IPS-15b (cell line): ENCODE results near the gene DTNB.
A peak's percentile ranks its signal among the peaks of the same experiment; 100 is the strongest.

ENCODE experiments used
- H3K27me3 ChIP-seq: one replicate; pipeline ENCODE4 v1.6.1; 2013; ENCODE audit warnings: low read length; ENCODE audit not compliant: control insufficient read depth, insufficient read depth
- H3K36me3 ChIP-seq: one replicate; pipeline ENCODE4 v1.6.1; 2013; ENCODE audit warnings: low read length; ENCODE audit not compliant: control insufficient read depth, insufficient read depth
- H3K4me1 ChIP-seq: one replicate; pipeline ENCODE4 v1.6.1; 2013; ENCODE audit warnings: mild to moderate bottlenecking, low read length; ENCODE audit not compliant: control insufficient read depth, insufficient read depth
- H3K4me3 ChIP-seq: one replicate; pipeline ENCODE4 v1.5.1; 2013; ENCODE audit warnings: low read depth, low read length
- H3K9ac ChIP-seq: one replicate; pipeline ENCODE4 v1.6.1; 2013; ENCODE audit warnings: low read depth, mild to moderate bottlenecking, low read length
- H3K9me3 ChIP-seq: one replicate; pipeline ENCODE4 v1.6.1; 2013; ENCODE audit warnings: mild to moderate bottlenecking, low read length; ENCODE audit not compliant: control insufficient read depth, insufficient read depth

The DTNB gene

DNA sequence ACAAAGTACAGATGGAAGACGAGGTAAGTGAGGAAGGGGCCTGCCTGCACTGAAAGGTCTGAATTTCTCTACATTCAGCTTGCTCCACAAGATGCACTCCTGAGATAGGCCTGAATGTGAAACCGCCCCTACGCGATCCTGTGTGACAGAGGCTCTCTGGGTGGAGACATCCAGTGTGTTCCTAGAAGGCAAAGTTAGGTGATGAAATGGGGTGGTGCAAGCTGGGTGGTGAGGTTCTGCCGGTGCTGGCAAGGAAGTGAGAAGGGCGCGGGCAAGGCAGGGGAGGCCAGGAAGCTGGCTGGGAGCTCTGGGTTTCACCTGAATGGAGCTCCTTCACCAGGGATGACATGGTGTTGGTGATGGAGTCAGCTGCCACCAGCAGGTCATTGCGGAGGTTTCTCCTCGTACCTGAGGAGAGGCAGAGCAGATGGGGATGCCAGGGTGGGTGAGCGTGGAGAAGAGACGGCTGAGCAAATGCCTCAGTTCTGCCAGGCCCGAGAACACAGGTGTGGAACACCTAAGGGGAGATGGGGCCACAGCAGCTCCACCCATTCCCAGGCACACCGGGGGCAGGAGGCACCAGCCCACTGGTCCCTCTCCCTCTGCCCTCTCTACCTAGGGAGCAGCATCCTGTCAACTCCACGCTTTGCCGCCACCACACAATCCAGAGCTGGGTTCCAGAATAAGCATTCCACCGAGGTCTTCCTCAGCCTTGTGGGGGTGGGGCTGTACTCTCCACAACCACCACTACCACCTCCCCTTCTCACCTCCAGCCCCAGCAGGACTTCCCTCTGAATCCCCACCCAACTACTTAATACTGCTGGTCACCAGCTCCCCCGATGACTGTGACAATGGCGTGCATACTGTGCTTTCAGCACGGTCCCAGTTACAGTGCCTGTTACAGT lies 286.2 kb downstream of the DTNB start:
- Histone ChIP-seq H3K4me1 (no peaks in the 10 kb centered on the region), H3K9ac (no peak overlapping the region), H3K9me3 (no peaks in the 10 kb centered on the region), H3K36me3 (peaks cover 5% of the 10 kb centered on the region), H3K27me3 (no peaks in the 10 kb centered on the region), H3K4me3 (no peak overlapping the region)

DNA sequence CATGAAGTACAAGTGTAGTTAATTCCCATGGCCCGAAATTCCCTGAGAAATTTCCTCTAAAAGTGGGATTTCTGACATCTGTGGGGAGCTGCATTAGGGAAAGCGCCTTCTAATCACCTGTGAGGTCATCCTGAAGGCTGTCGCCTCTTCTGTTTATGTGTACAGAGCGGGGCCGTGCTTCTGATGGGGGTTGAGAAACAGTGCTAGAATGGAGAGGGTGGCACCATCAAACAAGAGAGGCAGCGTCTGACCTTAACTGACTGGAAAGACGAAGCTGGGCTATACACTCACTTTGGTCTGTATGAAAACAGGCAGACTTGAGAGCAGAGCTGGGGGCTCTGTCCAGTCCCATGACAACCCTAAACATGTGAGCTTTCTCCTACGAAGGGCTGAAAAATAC lies 287.5 kb downstream of the DTNB start:
- Histone ChIP-seq H3K9me3 (no peaks in the 10 kb centered on the region), H3K4me3 (no peak overlapping the region), H3K4me1 (no peaks in the 10 kb centered on the region), H3K9ac (no peak overlapping the region), H3K27me3 (no peaks in the 10 kb centered on the region), H3K36me3 (peaks cover 5% of the 10 kb centered on the region)

- Histone ChIP-seq H3K36me3 (peaks cover 5% of the 10 kb centered on the region), H3K4me1 (no peaks in the 10 kb centered on the region), H3K9me3 (no peaks in the 10 kb centered on the region), H3K9ac (no peak overlapping the region), H3K4me3 (no peak overlapping the region), H3K27me3 (no peaks in the 10 kb centered on the region)
These were observed 289.6 kb downstream of the DTNB start for GRCh38 chr2:25383806-25384205.

DNA sequence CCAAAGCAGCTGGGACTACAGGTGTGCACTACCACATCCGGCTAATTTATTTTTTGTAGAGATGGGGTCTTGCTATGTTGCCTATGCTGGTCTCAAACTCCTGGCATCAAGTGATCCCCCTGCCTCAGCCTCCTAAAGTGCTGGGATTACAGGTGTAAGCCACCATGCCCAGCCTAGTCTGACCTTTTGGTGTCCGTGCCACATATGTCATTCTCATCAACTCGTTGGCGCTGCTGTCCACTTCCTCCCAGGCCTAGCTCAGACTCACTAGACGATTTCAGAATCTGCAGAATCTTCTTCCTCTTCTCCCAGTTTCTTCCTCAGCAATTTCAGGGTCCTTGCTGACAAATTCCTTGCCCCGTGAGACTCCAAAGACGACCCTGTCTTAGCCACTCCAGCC lies 291.9 kb downstream of the DTNB start:
- Histone ChIP-seq H3K4me3 (no peak overlapping the region), H3K4me1 (peaks cover 7% of the 10 kb centered on the region), H3K27me3 (no peaks in the 10 kb centered on the region), H3K9me3 (no peaks in the 10 kb centered on the region), H3K36me3 (no peaks in the 10 kb centered on the region), H3K9ac (no peak overlapping the region)

DNA sequence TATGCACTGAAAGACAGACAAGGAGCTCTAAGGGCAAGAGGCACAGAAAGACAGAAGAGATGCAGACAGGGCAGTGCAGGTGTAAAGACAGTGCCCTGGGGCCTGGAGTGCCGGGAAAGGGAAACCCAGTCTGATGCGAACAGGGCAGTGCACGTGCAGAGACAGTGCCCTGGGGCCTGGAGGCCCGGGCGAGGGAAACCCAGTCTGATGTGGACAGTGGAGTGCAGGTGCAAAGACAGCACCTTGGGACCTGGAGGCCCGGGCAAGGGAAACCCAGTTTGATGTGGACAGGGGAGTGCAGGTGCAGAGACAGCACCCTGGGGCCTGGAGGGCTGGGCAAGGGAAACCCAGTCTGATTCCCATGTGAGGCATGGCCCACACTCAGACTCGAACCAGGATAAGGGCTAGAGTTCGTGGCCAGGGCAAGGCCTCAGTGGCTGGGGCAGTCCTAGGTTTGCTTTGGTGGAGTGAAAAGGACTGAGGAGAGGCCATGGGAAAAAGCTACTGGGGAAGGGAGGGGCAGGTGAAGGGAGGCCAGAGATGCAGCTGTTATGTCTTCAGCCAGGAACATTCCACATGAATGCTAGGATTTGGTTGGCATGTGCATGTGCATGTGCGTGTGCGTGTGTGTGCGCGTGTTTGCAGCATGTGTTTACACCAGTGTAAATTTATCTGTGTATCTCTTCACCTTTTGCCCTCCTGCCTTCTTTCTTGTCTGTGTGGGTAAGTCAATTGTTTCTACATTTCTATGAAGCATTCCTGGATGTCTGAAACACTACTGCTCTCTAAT lies 292.6 kb downstream of the DTNB start:
- Histone ChIP-seq H3K9ac (no peak overlapping the region), H3K9me3 (no peaks in the 10 kb centered on the region), H3K4me1 (peaks cover 11% of the 10 kb centered on the region), H3K4me3 (no peak overlapping the region), H3K27me3 (peaks cover 3% of the 10 kb centered on the region), H3K36me3 (no peaks in the 10 kb centered on the region)

GRCh38 chr2:25380023-25380422 lies 293.4 kb downstream of the DTNB start:
- Histone ChIP-seq H3K9ac (no peak overlapping the region), H3K9me3 (no peaks in the 10 kb centered on the region), H3K4me1 (peaks cover 11% of the 10 kb centered on the region), H3K27me3 (peaks cover 6% of the 10 kb centered on the region), H3K4me3 (no peak overlapping the region), H3K36me3 (no peaks in the 10 kb centered on the region)

- no peaks in the 10 kb centered on the region for H3K36me3 ChIP-seq
- H3K4me1 ChIP-seq = peaks cover 11% of the 10 kb centered on the region
- no peak overlapping the region for H3K9ac ChIP-seq
- H3K9me3 ChIP-seq = no peaks in the 10 kb centered on the region
- no peak overlapping the region for H3K4me3 ChIP-seq
- H3K27me3 ChIP-seq = peaks cover 6% of the 10 kb centered on the region
These were observed 293.8 kb downstream of the DTNB start for GRCh38 chr2:25379535-25379934.

GRCh38 chr2:25378731-25379490 lies 294.5 kb downstream of the DTNB start:
- Histone ChIP-seq H3K4me1 (peaks cover 11% of the 10 kb centered on the region), H3K36me3 (no peaks in the 10 kb centered on the region), H3K9me3 (no peaks in the 10 kb centered on the region), H3K4me3 (no peak overlapping the region), H3K9ac (no peak overlapping the region), H3K27me3 (peaks cover 6% of the 10 kb centered on the region)

DNA sequence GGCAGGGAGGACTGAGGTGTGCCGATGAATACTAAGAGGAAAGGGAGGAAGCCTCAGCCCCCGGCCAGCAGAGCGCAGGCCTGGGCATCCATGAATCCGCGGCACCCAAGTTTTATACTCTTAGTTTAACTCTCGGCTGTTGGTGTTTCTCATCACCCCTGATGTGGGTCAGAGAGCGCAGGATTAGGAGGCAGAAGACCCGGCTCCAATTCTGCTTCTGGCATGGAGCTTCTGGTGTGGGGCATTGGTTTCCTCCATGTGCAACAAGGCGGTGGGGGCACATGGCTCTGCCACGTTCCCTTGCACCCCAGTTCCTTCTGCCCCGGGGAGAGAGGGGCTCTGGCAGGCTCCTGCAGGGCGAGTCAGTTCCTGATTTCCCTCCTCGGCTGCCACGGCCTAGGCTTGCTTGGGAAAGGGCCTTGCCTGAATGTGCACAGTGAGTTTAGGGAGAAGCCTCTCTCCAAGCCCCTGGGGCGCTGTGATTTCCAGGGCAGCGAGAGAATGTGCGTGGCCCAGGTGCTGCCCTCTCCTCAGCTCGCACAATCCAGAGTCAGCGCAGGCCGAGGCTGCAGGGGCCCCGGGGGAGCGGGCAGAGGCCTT lies 295.5 kb downstream of the DTNB start:
- Histone ChIP-seq H3K4me1 (peaks cover 11% of the 10 kb centered on the region), H3K9ac (no peak overlapping the region), H3K27me3 (peaks cover 6% of the 10 kb centered on the region), H3K36me3 (no peaks in the 10 kb centered on the region), H3K9me3 (no peaks in the 10 kb centered on the region), H3K4me3 (no peak overlapping the region)

- Histone ChIP-seq H3K36me3 (no peaks in the 10 kb centered on the region), H3K9me3 (no peaks in the 10 kb centered on the region), H3K9ac (no peak overlapping the region), H3K4me1 (peaks cover 11% of the 10 kb centered on the region), H3K27me3 (peaks cover 9% of the 10 kb centered on the region), H3K4me3 (peak overlapping the region; percentile 28)
These were observed 296.4 kb downstream of the DTNB start for GRCh38 chr2:25376750-25377621.
